HepG2 (cell line): Measurements from ENCODE around the gene ERBB3. TPM values are rescaled to one million over a fixed set of nuclear protein-coding genes. Genes with fewer than 3 reads are reported as not detected.
A peak's percentile ranks its signal among the peaks of the same experiment; 100 is the strongest.

ENCODE experiments used
- BHLHE40 ChIP-seq: IDR thresholded peaks from 2 replicates; pipeline ENCODE4 v1.6.1; 2011; ENCODE audit warnings: low read length, improper control_type of control experiment
- CEBPZ ChIP-seq: IDR thresholded peaks from 2 replicates; pipeline ENCODE4 v1.6.1; 2012; ENCODE audit warnings: low read length, improper control_type of control experiment
- CREM ChIP-seq, 2 experiments: sonication (generic) in 1 of 2; formaldehyde crosslinking in 1 of 2; IDR thresholded peaks; 2 replicates each; pipeline versions ENCODE4 v1.4.0 to v1.6.1; 2016 to 2020; ENCODE audit warnings: antibody characterized with exemption in 1 of 2, mild to moderate bottlenecking in 1 of 2, missing genetic modification reagents in 1 of 2
- DRAP1 ChIP-seq: IDR thresholded peaks from 2 replicates; pipeline ENCODE4 v1.6.1; 2016; ENCODE audit warnings: missing genetic modification reagents, missing compliant biosample characterization
- ELK4 ChIP-seq: sonication (generic); formaldehyde crosslinking; IDR thresholded peaks from 2 replicates; pipeline ENCODE4 v1.9.0; 2021; ENCODE audit warnings: missing genetic modification reagents, borderline replicate concordance
- GLI4 ChIP-seq: sonication (generic); formaldehyde crosslinking; IDR thresholded peaks from 2 replicates; pipeline ENCODE4 v1.5.1; 2020; ENCODE audit warnings: missing genetic modification reagents, mild to moderate bottlenecking, moderate library complexity, borderline replicate concordance
- HNRNPLL ChIP-seq: fragments of 200-400 bp; formaldehyde crosslinking; IDR thresholded peaks from 2 replicates; pipeline ENCODE4 v1.6.1; 2017; ENCODE audit warnings: mild to moderate bottlenecking, low read depth, low read length; ENCODE audit not compliant: poor library complexity, severe bottlenecking
- KIAA2018 ChIP-seq: sonication (generic); formaldehyde crosslinking; IDR thresholded peaks from 2 replicates; pipeline ENCODE4 v1.5.0; 2020; ENCODE audit warnings: mild to moderate bottlenecking, missing genetic modification reagents, borderline replicate concordance
- KLF16 ChIP-seq, 2 experiments: sonication (generic) in 1 of 2; formaldehyde crosslinking in 1 of 2; IDR thresholded peaks; 2 replicates each; pipeline versions ENCODE4 v1.6.1 to v1.8.0; 2016 to 2023; ENCODE audit warnings: missing genetic modification reagents in 2 of 2, missing compliant biosample characterization in 1 of 2
- RARA ChIP-seq: IDR thresholded peaks from 2 replicates; pipeline ENCODE4 v1.6.1; 2016; ENCODE audit warnings: missing genetic modification reagents, missing compliant biosample characterization
- SOX5 ChIP-seq: IDR thresholded peaks from 2 replicates; pipeline ENCODE4 v1.6.1; 2016; ENCODE audit warnings: borderline replicate concordance
- TOE1 ChIP-seq: sonication (generic); formaldehyde crosslinking; IDR thresholded peaks from 2 replicates; pipeline ENCODE4 v1.4.0; 2020; ENCODE audit warnings: mild to moderate bottlenecking, missing genetic modification reagents
- ZNF12 ChIP-seq: sonication (generic); formaldehyde crosslinking; IDR thresholded peaks from 2 replicates; pipeline ENCODE4 v1.5.0; 2020; ENCODE audit warnings: missing genetic modification reagents
- ZNF256 ChIP-seq: sonication (generic); formaldehyde crosslinking; conservative IDR thresholded peaks from 2 replicates; pipeline ENCODE4 v1.4.0; 2020; ENCODE audit warnings: missing genetic modification reagents
- ZNF773 ChIP-seq: sonication (generic); formaldehyde crosslinking; IDR thresholded peaks from 2 replicates; pipeline ENCODE4 v1.4.0; 2020; ENCODE audit warnings: missing genetic modification reagents, borderline replicate concordance
- polyA plus RNA-seq, 8 experiments: library from polyadenylated mRNA; depleted of rRNA in 3 of 8; stranded (reverse) in 7 of 8; unstranded in 1 of 8; fragments of >200 nt; fragmentation: Illumina TruSeq in 4 of 8; extraction: Trizol in 4 of 8; gene quantifications; 2 replicates each; pipeline versions ENCODE4 v1.2.1 to v1.2.3, GENCODE V29; 2011 to 2016; ENCODE audit warnings: low read depth in 4 of 8, missing spikeins in 1 of 8, mixed read lengths in 1 of 8; ENCODE audit not compliant: insufficient read depth in 1 of 8
- total RNA-seq, 5 experiments: library from RNA; depleted of rRNA; stranded (reverse); fragments of >200 nt; fragmentation: Illumina TruSeq; extraction: Trizol; gene quantifications; 2 replicates each; pipeline ENCODE4 v1.2.3, GENCODE V29; 2016; ENCODE audit warnings: low read depth in 1 of 5

The ERBB3 gene
- total and polyA plus RNA-seq, 2 of the 13 experiments (the other 11 are each of a cell fraction or from before 2014, with no cell fraction given), result 93.6 to 358 TPM

GRCh38 chr12:56127888-56128669 lies 48.1 kb downstream of the ERBB3 start, which contains the start of gene ESYT1 (continued):
- peak; percentile 85; the same call in 1 of the 2 replicates for TF ChIP-seq KIAA2018
- no peak for TF ChIP-seq ZNF12 (CRISPR knock-in tag)
- TF ChIP-seq GLI4 (CRISPR knock-in tag), result peak; percentile 77; the same call in 1 of the 2 replicates
- TF ChIP-seq SOX5 (CRISPR knock-in tag), result 0 out of 2 replicates have a peak, but pooled peaks have one; percentile 11
- TF ChIP-seq KLF16 (CRISPR knock-in tag; IDR thresholded peaks at IDR 0.05), result peak in 1 of 2 experiments; percentile 69; a peak in 2 of 4 replicates
- no peak for TF ChIP-seq CEBPZ
- TF ChIP-seq RARA, result peak; percentile 29
- TF ChIP-seq BHLHE40, result peak; percentile 94
- TF ChIP-seq HNRNPLL, result peak; percentile 68
- TF ChIP-seq ZNF773 (CRISPR knock-in tag), result 0 out of 2 replicates have a peak, but pooled peaks have one; percentile 49
- TF ChIP-seq ZNF256 (CRISPR knock-in tag), result peak; percentile 64; the same call in 1 of the 2 replicates
- no peak for TF ChIP-seq TOE1 (CRISPR knock-in tag)
- TF ChIP-seq CREM (IDR thresholded peaks at IDR 0.05), result peak; percentile 87
- no peak; the same call in 1 of the 2 replicates for TF ChIP-seq CREM (CRISPR knock-in tag; IDR thresholded peaks at IDR 0.05)
- TF ChIP-seq ELK4 (CRISPR knock-in tag), result no peak
- TF ChIP-seq DRAP1 (CRISPR knock-in tag), result peak; percentile 93
